ENCODE results near the gene MINDY1. TPM values are rescaled to one million over a fixed set of nuclear protein-coding genes. Genes with fewer than 3 reads are reported as not detected.

The MINDY1 gene
- total and polyA plus RNA-seq, 9 of the 15 experiments (the other 6 are each of a cell fraction or from before 2014, with no cell fraction given) = 0.49 to 11.0 (median 6.0) TPM

DNA sequence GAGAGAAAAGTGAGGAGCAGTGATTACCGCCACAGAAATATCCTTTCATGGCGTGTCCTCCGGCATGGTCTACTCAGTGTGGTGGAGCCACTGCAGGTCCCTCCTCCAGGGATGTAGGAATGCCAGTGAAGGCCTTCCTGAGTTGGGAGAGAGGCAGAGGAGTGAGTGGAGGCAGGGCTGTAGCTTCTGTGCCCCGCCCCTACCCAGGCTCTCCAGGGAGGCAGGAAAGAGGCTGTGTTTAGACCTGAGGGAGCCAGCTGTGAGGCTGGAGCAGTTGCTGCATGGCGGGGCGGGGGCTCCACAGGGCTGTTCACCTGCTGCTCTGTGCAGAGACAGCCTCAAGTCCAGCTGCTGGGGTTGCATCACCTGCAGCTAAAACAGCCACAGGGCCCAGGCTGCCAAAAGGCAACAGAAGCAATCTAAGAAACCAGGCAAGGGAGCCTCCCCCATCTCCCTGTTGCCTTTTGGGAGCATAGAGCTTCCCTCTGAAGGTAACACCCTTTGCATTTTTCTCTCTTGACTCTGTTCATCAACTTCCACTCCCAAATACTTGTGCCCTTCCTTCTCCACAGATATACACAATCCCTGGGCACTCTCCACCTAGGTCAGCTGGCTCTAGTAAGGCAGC is 25.4 kb downstream of the MINDY1 start:
- POLR2A ChIA-PET = interaction anchor here (0.5 to 1.4 kb wide), 10 partner anchors 15 to 1053 kb away, joined by 3 to 5 read pairs (median 3); partner anchors contain the start of genes ENSA and GOLPH3L
- no peak overlapping the region for H3K4me3 ChIP-seq
- H3K36me3 ChIP-seq (ENCODE audit: control insufficient read depth, insufficient read depth, low read length) = no peaks in the 10 kb centered on the region
- no peak for DNase-seq (ENCODE audit: extremely low read depth in 1 of 4, low spot score in 3 of 4)
- intact Hi-C loops (cut with micrococcal nuclease) (no loop called here), in situ Hi-C loops (cut with MboI) (no loop called here)
- H3K27ac ChIP-seq (ENCODE audit: extremely low read depth, low read depth, low read length) = no peak overlapping the region
- H3K9ac ChIP-seq (ENCODE audit: insufficient read depth in 1 of 2, low read depth in 2 of 2, low read length in 2 of 2) = peak overlapping the region in 1 of 2 experiments; percentile 80; a peak in 1 of 4 replicates
- peaks cover 42 to 52% of the 10 kb centered on the region in 2 experiments for H3K4me1 ChIP-seq (replicated peaks in 1 of 2; ENCODE audit: control insufficient read depth in 2 of 2, insufficient read depth in 2 of 2, low read length in 2 of 2)
- no peak for ATAC-seq
- H3K79me2 ChIP-seq (ENCODE audit: control insufficient read depth, insufficient read depth, low read length) = peaks cover 7% of the 10 kb centered on the region
- H4K20me1 ChIP-seq (replicated peaks; ENCODE audit: control insufficient read depth, insufficient read depth, low read length) = no peaks in the 10 kb centered on the region
- peaks cover 2% of the 10 kb centered on the region for H3K9me1 ChIP-seq (ENCODE audit: control insufficient read depth, insufficient read depth, low read length)
- no peaks in the 10 kb centered on the region for H3K27me3 ChIP-seq (ENCODE audit: control insufficient read depth in 2 of 2, insufficient read depth in 2 of 2, low read length in 2 of 2)
- H3K9me3 ChIP-seq (replicated peaks; ENCODE audit: control insufficient read depth, insufficient read depth, low read depth, low read length) = no peaks in the 10 kb centered on the region
- 73% methylated on average over 6 of the region's 6 CpGs for whole genome bisulfite sequencing (ENCODE audit: insufficient coverage, low coverage, missing lambda C conversion rate)
- peak overlapping the region; percentile 96 for H2AFZ ChIP-seq (ENCODE audit: low read depth, low read length)
- no TSS peak for BruUV-seq (replicated peaks)
- CTCF ChIA-PET (ENCODE audit: low intra/inter-chr PET ratio) = no interaction called here
- peak overlapping the region; percentile 61; the same call in 1 of the 2 replicates for H3K4me2 ChIP-seq (ENCODE audit: insufficient read depth, low read length)
- no peak for FAIRE-seq
- TF ChIP-seq, protein P1, sequence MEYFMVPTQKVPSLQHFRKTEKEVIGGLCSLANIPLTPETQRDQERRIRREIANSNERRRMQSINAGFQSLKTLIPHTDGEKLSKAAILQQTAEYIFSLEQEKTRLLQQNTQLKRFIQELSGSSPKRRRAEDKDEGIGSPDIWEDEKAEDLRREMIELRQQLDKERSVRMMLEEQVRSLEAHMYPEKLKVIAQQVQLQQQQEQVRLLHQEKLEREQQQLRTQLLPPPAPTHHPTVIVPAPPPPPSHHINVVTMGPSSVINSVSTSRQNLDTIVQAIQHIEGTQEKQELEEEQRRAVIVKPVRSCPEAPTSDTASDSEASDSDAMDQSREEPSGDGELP (CRISPR knock-in tag; IDR thresholded peaks at IDR 0.05; ENCODE audit: borderline replicate concordance) = peak; percentile 51; the same call in 1 of the 2 replicates
- no peak for TF ChIP-seq ZKSCAN1 (IDR thresholded peaks at IDR 0.05; ENCODE audit: low read depth, low read length)
- 0 out of 2 replicates have a peak, but pooled peaks have one; percentile 29 for TF ChIP-seq CEBPB (tag; IDR thresholded peaks at IDR 0.05)
- no peak for TF ChIP-seq GTF2F1 (IDR thresholded peaks at IDR 0.05; ENCODE audit: low read depth, low read length)
- TF ChIP-seq ZNF143 (CRISPR knock-in tag; IDR thresholded peaks at IDR 0.05) = no peak
- no peak for TF ChIP-seq ZNF561 (CRISPR knock-in tag; conservative IDR thresholded peaks at IDR 0.05)
- TF ChIP-seq ATF3 (IDR thresholded peaks at IDR 0.05) = peak; percentile 61
- TF ChIP-seq ATF3 (CRISPR knock-in tag; conservative IDR thresholded peaks at IDR 0.05) = no peak
- TF ChIP-seq, protein P2, sequence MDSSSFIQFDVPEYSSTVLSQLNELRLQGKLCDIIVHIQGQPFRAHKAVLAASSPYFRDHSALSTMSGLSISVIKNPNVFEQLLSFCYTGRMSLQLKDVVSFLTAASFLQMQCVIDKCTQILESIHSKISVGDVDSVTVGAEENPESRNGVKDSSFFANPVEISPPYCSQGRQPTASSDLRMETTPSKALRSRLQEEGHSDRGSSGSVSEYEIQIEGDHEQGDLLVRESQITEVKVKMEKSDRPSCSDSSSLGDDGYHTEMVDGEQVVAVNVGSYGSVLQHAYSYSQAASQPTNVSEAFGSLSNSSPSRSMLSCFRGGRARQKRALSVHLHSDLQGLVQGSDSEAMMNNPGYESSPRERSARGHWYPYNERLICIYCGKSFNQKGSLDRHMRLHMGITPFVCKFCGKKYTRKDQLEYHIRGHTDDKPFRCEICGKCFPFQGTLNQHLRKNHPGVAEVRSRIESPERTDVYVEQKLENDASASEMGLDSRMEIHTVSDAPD (CRISPR knock-in tag; IDR thresholded peaks at IDR 0.05) = no peak
- TF ChIP-seq RBM39 (optimal IDR thresholded peaks at IDR 0.05; ENCODE audit: low read depth, low read length) = no peak
- TF ChIP-seq POLR3A (IDR thresholded peaks at IDR 0.05; ENCODE audit: borderline replicate concordance, extremely low read depth, insufficient read depth, insufficient read length) = no peak
- no peak for TF ChIP-seq TEAD1 (CRISPR knock-in tag; IDR thresholded peaks at IDR 0.05)
- no peak for TF ChIP-seq NUFIP1 (IDR thresholded peaks at IDR 0.05; ENCODE audit: partially characterized antibody)
- no peak for TF ChIP-seq HOXB6 (CRISPR knock-in tag; IDR thresholded peaks at IDR 0.05; ENCODE audit: borderline replicate concordance)
- TF ChIP-seq CBX8 (IDR thresholded peaks at IDR 0.05; ENCODE audit: borderline replicate concordance, extremely low read depth, low read depth, low read length, poor library complexity, severe bottlenecking) = no peak
- no peak for TF ChIP-seq ZNF586 (CRISPR knock-in tag; conservative IDR thresholded peaks at IDR 0.05)
- no peak for TF ChIP-seq XRCC5 (IDR thresholded peaks at IDR 0.05; ENCODE audit: low read depth, low read length)

All from K562 (cell line).